MM.1S (cell line): ENCODE data around the gene PON2.

ENCODE experiments used
- CTCF ChIP-seq: fragments of 300-600 bp; sonication (generic); IDR thresholded peaks from 2 replicates; pipeline ENCODE4 v1.5.1; 2016; ENCODE audit warnings: antibody characterized with exemption, low read length, mixed read lengths
- EZH2 ChIP-seq: fragments of 300-600 bp; sonication (generic); optimal IDR thresholded peaks from 2 replicates; pipeline ENCODE3; 2017; ENCODE audit warnings: low read depth, mild to moderate bottlenecking, antibody characterized with exemption, low read length, mixed read lengths

DNA sequence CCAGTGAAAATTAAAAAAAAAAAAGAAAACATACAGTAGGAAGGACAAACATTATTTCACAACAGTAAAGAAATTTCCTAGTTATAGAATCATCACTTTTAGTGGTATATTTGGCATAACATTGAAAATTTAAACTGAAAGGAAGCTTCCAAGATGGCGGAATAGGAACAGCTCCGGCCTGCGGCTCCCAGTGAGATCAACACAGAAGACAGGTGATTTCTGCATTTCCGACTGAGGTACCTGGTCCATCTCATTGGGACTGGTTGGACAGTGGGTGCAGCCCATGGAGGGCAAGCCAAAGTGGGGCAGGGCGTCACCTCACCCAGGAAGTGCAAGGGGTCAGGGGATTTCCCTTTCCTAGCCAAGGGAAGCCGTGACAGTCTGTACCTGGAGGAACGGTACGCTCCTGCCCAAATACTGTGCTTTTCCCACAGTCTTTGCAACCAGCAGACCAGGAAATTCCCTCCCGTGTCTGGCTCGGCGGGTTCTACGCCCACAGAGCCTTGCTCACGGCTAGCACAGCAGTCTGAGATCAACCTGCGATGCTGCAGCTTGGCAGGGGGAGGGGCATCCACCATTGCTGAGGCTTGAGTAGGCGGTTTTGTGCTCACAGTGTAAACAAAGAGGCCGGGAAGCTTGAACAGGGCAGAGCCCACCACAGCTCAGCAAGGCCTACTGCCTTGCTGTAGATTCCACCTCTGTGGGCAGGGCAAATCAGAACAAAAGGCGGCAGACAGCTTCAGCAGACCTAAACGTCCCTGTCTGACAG is 58.0 kb downstream of the PON2 start:
- TF ChIP-seq CTCF: no peak
- no peak for TF ChIP-seq EZH2
